ENCODE results near the gene RUNX2.

DNA sequence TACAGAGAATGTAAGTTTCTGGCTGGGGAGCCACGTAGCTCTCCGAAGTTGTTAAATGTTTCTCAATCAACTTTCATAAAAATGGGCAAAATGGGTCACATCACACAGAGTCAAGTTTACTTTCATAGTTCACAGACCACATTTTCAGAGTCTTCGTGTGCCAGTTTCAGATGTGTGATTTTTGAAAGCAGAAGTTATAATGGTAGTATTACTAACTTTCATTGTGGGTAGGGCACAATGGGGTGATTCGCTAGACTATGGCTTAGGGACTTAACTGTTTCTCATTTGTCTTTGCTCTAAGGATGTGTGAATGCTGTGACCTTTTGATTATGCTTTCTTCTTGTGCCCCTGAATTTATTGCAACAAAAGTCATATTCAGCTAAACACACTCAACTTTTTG is 158.6 kb downstream of the RUNX2 start:
- TF ChIP-seq POLR2A (IDR thresholded peaks at IDR 0.05; ENCODE audit: low read length), result no peak
- TF ChIP-seq GATA1 (IDR thresholded peaks at IDR 0.05; ENCODE audit: low read depth, low read length), result no peak

All from erythroblast (primary cell).